Sigmoid colon (tissue), 4 donors: ENCODE results near the gene PNPLA4.

ENCODE experiments used
- EP300 ChIP-seq, 4 donors: sonication (generic); formaldehyde crosslinking; IDR thresholded peaks; one replicate each; pipeline ENCODE4 v1.6.1; 2017; ENCODE audit warnings: antibody characterized with exemption in 4 of 4
- POLR2A ChIP-seq, 2 donors: fragments of 450-650 bp; IDR thresholded peaks; one replicate each; pipeline ENCODE4 v1.6.1; 2016; ENCODE audit warnings: antibody characterized with exemption in 2 of 2, mild to moderate bottlenecking in 2 of 2, moderate library complexity in 2 of 2
- POLR2AphosphoS5 ChIP-seq, 4 donors: sonication (generic); formaldehyde crosslinking; IDR thresholded peaks; one replicate each; pipeline ENCODE4 v1.6.1; 2017; ENCODE audit warnings: antibody characterized with exemption in 4 of 4
- TF ChIP-seq, protein P1 (sequence below), 4 experiments: fragments of 450-650 bp in 3 of 4; fragments of 200-600 bp in 1 of 4; IDR thresholded peaks; one replicate each; pipeline ENCODE4 v1.5.1; 2016 to 2019; ENCODE audit warnings: antibody characterized with exemption in 4 of 4, mild to moderate bottlenecking in 3 of 4, moderate library complexity in 2 of 4

GRCh38 chrX:7946960-7947359, 19.7 kb upstream of the PNPLA4 start:
- TF ChIP-seq, protein P1, sequence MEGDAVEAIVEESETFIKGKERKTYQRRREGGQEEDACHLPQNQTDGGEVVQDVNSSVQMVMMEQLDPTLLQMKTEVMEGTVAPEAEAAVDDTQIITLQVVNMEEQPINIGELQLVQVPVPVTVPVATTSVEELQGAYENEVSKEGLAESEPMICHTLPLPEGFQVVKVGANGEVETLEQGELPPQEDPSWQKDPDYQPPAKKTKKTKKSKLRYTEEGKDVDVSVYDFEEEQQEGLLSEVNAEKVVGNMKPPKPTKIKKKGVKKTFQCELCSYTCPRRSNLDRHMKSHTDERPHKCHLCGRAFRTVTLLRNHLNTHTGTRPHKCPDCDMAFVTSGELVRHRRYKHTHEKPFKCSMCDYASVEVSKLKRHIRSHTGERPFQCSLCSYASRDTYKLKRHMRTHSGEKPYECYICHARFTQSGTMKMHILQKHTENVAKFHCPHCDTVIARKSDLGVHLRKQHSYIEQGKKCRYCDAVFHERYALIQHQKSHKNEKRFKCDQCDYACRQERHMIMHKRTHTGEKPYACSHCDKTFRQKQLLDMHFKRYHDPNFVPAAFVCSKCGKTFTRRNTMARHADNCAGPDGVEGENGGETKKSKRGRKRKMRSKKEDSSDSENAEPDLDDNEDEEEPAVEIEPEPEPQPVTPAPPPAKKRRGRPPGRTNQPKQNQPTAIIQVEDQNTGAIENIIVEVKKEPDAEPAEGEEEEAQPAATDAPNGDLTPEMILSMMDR (IDR thresholded peaks at IDR 0.05), result no peak
- no peak for TF ChIP-seq POLR2A (IDR thresholded peaks at IDR 0.05)
- TF ChIP-seq EP300 (IDR thresholded peaks at IDR 0.05), result no peak
- no peak for TF ChIP-seq POLR2AphosphoS5 (IDR thresholded peaks at IDR 0.05)
